Hematopoietic multipotent progenitor cell treated with erythropoietin and hydrocortisone succinate and interleukin-3 and kit ligand, for 4 days (in vitro differentiated cells): ENCODE results near the gene DBN1.
A peak's percentile ranks its signal among the peaks of the same experiment; 100 is the strongest.

Experiments
- DNase-seq: peaks from one replicate; pipeline ENCODE4 v3.0.0-alpha.2; 2015

Gene DBN1

DNA sequence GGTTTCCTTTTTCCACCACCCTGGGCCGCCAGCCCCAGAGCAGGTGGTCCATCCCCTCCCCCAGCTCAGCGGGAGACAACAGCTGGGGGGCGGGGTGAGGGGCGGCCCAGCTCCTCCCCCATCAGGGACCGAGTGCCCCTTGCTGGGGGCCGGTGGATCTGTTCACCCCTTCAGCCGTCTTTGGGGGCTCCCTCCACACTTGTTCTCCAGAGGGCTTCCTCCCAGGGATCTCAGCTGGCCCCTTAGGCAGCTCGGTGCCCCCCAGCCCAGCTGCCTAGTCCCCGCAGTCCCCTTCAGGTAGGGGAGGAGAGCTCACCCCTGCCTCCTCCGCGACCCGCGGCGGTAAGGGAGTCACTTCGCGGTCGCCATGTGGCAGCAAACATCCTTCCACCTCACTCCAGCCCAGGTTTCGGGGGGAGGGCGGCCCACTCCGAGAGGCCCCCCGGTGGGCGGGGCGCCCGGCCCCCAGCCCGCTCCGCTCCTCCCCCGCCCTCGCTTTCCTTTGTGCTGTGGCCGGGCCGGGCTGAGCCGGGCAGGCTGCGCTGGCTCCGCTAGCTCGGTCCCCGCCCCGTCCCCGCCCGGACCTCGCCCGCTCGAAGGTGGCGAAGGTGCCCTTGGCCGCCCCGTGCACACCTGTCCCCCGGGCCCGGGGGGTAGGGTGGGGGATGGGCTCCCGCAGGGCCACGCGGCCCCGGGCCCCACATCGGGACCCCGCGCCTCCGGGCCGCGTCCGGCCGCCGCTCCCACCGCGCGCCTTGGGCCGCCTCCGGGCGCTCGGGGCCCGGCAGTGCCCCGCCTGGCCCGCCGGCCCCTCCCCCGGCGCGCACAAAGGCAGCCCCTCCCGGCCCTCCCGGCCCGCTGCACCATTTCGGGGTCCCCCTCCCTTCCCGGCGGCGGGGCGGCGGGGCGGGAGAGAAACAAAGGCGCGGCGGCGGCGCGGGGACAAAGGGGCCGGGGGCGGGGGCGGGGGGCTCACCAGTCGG is 683 bp downstream of the DBN1 start:
- peak; percentile 55 for DNase-seq

DNA sequence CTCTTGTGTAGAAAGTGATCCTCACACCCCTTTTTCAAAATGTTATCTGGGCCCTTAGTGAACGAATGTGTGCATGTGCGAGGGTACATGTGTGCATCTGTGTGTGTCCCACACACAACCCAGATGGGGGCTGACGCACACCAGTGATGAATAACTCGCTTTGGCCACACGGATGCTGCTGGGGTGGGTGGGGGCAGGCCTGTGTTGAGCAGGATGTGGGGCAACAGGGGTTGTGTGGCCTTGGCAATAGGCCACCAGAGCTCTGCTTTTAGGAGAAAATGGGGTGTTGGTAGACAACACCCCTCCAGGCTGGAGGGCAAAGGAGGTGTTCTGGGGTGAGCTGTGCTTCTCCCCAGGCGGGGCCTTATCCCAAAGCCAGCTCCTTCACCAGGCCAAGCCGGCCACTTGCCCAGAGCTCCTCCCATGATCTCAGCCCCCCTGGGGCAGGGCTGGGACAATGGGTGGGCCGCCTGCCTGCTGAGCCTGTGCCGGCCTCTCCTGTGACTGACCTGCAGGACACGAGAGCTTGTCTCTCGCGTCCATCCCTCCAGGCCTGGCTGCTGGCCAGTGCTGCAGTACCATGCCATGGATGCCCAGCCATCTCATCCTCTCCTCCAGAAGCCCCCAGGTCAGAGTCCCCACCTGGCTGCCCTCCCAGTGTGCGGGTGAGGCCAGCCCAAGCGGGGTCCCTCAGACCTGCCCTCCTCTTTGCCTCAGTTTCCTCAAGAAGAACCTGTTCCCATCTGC is 1.7 kb downstream of the DBN1 start:
- DNase-seq: peak; percentile 40

DNA sequence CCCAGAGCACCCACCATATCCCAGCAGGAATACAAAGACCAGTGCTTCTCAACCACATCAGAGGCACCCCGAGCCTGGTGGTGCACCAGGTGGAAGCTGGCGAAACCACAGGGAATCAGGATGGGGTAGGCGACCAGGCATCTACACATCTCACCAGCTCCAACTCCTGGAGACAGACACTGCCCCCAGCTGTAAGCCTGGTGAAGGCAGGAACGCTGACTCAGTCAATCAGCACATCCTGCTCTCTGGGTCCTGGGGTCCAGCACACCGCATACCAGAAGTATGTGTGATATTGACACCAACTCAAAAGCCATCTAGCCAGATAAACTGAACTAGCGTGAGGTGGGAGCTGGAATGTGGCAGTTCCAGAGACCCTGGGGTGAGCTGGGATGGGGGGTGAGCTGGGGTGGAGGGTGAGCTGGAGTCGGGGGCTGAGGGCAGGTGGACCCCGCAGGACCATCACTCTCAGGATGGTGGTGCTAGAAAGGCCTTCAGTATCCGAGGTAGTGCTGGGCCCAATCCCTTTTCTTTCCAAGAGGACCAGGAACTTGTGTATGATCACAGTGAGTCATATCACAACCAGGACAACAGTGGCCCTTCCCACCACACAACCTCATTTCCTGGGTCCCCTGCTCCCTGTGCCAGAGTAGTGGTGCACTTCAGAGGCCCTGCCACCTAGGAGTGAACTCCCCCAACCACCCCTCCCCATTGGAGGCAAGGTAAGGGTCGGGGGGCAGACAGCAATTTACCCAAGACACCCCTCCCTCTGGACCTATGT is 2.5 kb downstream of the DBN1 start:
- DNase-seq: no peak

DNA sequence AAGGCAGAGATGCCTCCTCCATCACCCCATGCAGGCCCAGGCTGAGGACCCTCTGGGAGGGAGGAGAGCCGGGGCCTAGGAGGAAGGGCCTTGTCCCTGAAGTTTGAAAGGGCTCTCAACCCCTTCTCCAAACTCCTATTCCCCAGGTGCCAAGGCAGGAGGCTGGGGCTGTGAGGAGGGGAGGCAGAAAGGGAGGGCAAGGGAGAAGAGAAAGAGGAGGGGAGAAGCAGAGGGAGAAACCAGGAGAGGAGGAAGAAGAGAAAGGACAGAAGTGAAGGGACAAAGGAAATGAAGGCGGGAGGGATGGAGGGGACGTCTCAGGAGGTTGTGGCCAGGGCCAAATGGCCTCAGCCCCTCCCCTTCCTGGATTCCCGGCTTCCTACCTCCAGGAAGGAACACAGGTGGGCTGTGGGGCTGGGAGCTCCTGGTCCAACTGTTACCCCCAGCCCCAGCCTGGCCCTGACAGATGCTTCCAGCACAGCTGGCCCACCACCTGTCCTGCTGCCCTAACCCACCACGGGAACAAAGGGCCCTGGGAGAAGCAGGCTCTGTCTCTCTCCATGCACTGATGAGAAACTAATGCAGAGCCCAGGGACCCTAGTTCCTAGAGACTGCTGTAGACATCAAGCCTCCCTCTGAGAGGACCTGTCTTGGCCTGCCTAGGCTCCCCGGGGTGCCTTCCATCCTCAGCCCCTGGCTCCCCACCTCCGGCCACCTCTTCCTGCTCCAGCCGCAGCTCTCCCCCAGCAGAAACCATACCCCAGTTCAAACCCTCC is 3.5 kb downstream of the DBN1 start:
- no peak for DNase-seq

DNA sequence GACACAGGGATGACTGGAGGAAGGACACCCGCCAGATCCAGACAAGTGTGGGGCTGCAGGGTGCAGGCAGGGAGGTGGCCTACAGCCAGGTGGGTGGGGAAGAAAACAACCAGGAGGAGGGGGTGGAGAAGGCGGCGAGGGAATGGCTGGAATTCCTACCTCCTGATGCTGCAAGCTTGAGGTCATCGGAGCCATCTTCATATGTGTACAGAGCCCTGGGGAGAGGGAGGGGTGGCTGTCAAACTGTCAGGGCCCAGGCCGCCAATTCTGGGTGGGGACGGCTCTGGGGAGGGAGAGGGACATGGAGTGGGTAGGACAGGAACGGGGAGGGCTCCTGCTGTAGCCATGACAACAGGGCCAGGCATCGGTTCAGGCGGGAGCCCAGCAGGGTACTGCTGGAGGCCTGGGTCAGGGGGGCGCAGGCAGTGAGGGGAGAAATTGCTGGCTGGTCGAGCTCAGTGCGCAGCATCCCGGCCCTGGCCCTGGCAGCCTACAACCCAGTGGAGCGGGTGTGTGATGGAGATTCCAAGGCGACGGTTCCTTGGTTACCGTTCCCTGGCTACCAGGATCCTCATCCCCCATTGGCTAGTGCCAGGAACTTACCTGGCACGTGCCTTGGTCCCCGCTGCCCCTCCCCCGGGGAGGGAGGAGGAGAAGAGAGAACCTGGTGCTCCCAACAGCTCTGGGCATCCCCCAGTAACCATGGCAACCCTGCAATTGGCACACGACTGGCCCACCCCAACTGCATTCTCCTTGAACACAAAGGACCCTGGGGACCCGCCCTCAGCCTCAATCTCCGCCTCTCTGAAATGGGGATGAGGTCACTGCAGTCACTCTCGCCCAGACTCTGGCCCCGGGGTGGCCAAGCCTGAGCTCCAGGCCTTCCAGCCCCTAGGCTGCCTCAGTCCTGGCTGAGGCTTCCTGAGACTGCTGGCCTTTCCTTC is 4.5 kb downstream of the DBN1 start:
- DNase-seq: no peak

DNA sequence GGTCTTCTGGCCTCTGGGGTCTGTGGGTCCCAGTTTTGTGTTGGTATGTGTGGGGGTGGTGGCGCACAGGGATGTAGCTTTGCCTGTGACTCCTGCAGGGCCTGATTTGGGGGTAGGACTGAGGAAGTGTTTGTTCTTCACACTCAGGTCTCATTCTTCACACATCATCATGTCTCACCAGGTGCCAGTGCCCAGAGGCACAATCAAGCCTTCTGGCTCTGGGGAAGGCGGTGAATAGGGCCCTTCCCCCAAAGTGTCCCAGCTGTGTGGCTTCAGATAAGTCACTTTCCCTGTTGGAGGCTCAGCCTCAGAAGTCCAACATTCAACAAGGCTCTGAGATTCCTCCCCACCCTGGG is 5.1 kb downstream of the DBN1 start:
- DNase-seq: no peak

DNA sequence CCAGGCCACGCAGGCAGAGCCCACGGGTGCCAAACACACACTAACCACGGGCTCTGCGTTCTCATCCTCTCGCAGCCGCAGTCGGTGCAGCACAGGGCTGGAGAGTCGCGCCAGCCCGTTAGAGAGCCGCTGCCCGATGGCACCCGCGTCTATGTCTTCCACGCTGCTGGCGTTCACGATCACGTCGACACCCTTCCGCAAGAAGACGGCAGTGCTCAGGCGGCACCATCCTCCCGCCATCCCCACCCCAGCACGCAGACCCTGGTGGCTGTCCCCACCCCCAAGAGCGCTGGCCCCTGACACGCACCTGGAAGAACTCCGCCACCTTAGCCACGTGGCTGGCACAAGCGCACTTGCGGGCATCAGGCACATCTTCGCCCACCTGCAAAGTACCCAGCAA is 6.0 kb downstream of the DBN1 start:
- no peak for DNase-seq

DNA sequence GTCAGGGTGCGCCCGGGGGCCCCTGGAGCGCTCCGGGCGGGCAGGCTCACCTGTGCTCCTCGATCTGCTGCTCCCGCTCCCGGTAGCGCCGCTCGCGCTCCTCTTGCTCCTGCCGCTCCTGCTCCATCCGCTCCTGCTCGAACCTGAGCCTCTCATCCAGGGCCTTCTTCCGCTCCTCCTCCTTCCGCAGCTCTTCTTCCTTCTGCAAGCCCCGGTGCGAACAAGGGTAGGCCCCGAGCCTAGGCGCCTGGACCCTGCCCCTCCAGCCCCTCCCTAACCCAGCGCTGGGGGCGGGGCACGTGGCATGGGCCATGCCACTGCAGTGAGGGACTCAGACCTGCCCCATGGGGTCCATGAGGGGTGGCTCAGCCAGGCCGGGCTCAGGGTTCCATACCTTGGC is 6.6 kb downstream of the DBN1 start:
- no peak for DNase-seq

DNA sequence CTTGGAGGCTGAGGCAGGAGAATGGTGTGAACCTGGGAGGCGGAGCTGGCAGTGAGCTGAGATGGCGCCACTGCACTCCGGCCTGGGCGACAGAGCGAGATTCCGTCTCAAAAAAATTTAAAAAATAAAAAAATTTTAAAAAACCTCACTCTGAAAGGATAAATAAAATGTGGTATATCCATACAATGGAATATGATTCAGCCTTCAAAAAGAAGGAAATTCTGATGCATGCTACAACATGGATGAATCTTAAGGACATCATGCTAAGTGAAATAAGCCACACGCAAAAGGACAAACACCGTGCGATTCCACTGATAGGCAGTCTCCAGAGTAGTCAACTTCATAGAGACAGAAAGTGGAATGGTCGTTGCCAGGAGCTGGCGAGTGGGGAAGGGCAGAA is 8.4 kb downstream of the DBN1 start:
- DNase-seq: no peak

DNA sequence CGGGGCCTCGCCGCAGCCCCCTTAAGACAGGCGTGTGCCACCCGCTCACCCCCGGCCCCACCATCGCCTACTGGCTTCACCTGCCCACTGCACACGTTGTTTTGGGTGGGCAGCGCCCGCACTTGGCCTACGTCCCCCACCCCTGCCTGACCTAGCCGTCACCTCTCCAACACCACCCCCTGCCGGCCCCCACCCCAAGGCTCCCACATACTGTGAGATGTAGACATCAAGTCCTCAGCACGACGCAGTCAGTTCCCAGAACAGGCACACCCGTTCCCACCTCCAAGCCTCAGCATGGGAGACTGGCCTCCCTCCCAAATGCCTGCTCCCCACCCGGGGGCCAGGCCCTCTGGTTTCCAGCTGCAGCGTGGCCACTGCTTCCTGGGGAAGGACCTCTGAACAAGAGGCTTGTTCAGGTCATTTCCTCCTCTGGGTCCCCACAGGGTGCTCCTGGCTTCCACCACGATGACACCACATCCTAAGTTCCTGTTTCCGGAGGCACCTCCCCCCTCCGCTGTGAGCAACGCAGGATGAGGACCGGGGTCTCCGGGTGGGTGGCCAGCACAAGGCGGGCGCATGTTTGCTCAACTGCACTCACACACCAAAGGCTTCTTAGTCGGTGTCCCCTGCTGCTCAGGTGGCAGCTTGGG is 11.3 kb downstream of the DBN1 start:
- DNase-seq: peak; percentile 67

DNA sequence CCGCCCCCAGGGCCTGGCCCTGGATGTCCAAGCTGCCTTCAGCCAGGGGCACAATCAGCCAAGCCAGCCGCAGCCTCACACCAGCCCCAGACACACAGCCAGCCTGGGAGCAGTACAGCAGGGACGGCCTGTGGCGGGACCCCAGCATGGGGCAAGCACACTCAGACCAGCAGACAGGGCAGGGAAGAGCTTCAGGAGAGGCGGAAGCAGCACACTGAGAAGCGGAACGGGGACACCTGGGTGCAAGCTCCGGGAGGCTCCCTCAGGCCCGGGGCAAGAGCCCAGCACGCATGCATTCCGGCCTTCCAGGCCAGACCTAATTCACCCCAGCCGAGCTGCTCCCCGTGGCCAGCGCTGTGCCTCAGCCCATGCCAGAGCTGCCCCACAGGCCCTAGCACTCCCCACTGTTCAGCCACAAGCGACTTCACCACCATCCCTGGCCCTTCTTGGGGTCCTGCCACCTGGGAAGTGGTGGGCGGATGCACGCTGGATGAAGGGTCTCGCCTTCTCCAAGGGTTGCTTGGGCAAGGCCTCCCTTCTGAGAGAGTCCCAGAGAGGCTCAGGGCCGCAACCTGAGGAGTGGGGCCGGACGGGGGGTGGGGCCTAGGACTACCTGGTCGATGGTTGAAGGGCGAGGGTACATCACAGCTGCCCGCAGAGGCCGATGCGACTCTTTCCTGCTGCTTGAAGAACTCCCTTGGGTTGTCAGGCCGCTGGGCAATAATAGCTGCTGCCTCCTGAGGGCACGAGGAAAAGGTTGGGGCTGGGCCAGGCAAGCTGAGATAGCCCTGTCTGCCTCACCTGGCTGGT is 13.4 kb downstream of the DBN1 start:
- DNase-seq: no peak

DNA sequence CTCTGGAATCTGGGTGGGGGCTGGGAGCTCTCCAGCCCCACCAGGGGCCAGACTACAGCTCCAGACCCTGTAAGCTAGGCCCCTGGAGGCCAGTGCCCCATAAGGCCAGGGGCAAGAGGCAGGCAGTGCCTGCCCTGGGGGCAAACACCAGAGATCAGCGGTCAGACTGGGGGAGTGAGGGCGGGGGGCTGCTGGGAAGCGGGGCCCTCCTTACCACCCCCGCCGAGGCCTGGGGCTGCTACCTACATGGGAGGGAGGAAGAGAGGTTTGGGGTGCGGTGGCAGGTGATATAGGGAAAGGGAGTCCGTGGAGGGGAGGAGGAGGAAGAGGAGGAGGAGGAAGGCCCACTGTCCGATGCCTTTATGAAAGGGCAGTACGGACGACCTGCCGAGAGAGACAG is 14.1 kb downstream of the DBN1 start:
- no peak for DNase-seq

DNA sequence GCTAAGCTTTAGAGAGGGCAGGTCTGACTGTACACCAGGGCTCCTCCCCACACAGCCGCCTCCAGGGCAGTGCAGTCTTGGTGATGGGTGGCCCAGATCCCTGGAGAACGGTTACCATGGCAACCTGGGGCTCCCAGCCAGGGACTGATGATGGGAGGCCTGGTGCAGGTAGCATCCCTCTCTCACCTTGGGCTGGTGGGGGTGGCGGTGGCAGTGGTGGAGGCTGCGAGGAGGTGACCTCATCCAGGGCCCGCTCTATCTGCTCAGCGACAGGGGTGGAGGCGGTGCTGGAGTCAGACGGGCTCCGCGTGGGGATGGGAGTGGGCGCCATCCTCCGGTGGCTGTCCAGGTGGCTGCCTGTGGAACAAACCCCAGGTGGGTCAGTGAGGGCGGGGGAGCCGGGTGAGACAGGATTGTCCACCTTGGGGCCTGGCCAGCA is 14.5 kb downstream of the DBN1 start:
- no peak for DNase-seq

DNA sequence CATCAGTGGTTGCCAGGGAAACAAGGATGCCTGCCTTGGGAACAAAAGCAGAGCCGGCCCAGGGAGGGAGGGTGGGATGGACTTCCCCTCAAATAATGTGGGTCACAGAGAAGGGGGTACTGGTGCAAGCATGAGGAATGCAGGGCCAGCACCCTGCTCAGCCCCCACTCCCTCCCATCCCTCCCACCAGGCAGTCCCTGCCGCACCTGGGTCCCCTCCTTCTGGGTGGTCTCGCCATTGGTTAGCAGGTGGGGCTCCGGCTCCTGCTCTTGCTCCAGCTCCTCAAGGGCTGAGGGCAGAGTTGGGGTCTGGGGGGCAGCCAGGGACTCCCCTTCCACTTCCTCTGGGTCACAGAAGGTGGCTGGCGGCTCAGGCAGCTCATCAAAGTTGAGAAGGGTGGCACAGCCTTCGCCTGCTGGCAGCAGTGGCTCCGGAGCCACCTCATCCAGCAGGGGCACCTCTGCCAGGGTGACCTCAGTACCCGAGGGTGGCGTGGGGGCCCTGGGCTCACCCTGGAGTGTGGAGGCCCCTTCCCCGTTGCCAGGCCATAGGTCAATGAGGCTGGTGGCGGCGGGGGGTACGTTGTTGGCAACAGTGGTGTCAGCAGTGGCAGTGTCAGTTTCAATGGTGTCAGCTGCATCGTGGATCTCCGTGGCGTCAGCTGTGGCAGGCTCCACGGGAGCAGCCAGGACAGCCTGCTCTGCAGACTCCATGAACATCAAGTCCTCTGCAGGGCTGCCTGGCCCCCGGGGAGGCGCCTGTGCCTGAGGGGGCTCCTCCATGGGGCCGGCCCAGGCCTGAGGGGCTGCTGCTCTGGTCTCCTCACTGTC is 15.4 kb downstream of the DBN1 start:
- no peak for DNase-seq

DNA sequence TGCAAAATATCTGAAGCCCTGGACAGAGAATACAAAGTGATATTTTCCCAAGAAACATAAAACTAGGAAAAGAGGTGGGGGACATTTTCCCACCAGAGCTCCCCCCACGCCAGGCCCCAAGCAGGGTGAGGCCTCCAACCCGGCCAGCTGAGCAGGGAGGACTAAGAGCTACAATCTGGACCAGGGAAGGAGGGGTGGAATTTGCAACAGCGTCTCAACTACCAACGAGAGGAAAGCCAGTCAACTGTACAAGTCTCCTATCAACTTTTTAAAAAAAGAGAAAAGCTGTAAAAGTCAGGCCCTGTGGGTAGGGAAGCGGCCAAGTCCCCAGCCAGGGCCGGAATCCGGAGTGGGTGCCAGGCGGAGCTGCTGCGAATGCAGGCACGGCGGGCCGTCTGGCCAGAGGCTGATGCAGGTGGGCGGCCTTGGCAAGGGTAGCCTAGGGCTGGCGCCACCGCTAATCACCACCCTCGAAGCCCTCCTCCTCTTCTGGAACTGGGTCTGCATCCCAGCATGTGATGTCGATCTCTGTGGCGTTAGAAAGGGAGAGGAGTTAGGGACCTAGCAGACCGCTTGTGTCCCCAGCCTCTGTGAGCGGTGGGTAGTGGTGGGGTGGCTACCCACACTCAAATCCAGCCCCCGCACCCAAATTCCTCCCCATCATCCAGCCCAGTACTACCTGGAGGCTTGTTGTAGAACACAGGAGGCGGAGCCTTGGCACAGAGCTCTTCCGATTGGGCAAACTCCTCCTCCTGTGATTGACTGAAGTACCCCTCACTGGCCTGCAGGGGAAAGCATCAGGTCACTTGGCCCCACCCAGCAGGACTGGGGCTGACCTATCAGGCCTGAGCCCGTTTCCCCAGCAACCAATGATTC is 16.2 kb downstream of the DBN1 start:
- DNase-seq: peak; percentile 98

DNA sequence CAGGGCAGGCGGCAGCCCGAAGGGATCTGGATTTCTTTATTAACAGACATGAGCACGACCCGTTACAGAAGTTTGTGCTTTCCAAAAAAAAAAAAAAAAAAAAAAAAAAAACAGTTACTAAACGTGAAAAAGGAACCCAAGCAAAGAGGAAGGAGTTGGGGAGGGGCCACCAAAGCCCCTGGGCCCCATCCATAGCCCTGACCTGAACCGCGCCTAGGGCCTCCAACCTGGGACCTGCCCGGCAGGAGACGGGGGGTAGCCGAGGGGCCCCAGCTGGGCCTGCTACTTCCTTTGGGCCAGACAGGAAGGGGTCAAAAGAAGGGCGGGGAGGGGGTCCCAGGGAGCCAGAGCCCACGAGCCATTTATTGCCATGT is 16.9 kb downstream of the DBN1 start:
- DNase-seq: no peak

DNA sequence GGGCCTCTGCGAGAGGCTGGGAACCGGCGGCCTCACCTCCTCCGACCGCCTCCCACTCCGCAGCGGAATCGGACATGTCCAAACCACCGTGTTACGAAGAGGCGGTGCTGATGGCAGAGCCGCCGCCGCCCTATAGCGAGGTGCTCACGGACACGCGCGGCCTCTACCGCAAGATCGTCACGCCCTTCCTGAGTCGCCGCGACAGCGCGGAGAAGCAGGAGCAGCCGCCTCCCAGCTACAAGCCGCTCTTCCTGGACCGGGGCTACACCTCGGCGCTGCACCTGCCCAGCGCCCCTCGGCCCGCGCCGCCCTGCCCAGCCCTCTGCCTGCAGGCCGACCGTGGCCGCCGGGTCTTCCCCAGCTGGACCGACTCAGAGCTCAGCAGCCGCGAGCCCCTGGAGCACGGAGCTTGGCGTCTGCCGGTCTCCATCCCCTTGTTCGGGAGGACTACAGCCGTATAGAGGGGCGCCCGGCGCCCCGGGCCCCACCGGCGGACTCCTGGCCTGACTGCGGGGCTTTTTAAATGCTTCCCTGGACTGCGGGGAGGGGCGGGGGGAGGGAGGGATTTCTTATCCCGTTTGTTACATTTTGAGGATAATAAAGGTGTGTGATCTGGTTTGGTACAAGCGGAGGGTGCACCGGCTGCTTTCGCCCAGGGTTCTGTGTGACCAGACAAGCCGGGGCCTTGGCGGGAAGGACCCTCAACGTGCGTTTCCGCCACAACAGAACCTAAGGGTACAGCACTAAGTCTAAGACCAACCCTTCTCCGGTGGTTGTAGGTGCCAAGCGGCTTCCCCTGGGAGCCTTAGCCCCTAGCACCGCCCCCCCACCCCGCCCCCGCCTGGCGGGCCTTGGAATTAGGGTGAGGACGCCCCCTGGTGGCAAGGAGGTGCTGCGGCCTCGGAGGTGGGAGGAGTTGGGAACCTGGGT is 17.5 kb downstream of the DBN1 start:
- DNase-seq: peak; percentile 96
